ENCODE results near the gene TENT4B.

DNA sequence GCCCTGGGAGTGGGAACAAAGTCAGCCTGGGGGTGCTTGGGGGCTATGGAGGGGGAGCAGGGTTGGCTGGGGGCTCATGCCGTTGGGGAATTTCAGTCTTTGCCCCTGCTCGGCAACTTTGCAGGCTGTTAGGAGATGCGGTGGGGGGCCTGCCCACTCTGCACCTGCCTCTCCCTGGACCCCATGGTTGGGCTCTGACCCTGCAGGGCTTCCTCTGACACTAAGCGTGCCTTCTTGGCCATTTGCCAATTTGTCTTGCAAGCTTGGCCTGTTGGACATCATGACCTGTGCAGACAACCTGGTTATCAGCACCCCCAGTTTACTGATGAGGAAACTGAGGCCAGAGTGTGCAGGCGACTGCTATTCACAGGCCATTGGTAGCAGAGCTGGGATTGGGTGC lies 127.8 kb downstream of the TENT4B start:
- no peak for TF ChIP-seq RAD21 (IDR thresholded peaks at IDR 0.05; ENCODE audit: low read depth)
- TF ChIP-seq YY1 (IDR thresholded peaks at IDR 0.05; ENCODE audit: low read depth): no peak
- TF ChIP-seq EP300 (IDR thresholded peaks at IDR 0.05; ENCODE audit: borderline replicate concordance): no peak
- no peak for TF ChIP-seq FOXM1 (IDR thresholded peaks at IDR 0.05; ENCODE audit: borderline replicate concordance, low read depth)
- TF ChIP-seq TCF12 (IDR thresholded peaks at IDR 0.05; ENCODE audit: low read depth): no peak
- TF ChIP-seq EGR1 (IDR thresholded peaks at IDR 0.05): no peak
- TF ChIP-seq, protein P1, sequence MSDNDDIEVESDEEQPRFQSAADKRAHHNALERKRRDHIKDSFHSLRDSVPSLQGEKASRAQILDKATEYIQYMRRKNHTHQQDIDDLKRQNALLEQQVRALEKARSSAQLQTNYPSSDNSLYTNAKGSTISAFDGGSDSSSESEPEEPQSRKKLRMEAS (IDR thresholded peaks at IDR 0.05): no peak
- TF ChIP-seq CREB1 (IDR thresholded peaks at IDR 0.05; ENCODE audit: low read depth): no peak
- TF ChIP-seq NFIC (IDR thresholded peaks at IDR 0.05): no peak
